SKM-1 treated with dmso at 0.1 percent for 144 hours (cell line): ENCODE results near the gene SRD5A1.

Experiments used
- DNase-seq: peaks from one replicate; lab custom pipeline; 2025; ENCODE audit not compliant: unreplicated experiment; lab: John Stamatoyannopoulos, UW

The SRD5A1 gene

DNA sequence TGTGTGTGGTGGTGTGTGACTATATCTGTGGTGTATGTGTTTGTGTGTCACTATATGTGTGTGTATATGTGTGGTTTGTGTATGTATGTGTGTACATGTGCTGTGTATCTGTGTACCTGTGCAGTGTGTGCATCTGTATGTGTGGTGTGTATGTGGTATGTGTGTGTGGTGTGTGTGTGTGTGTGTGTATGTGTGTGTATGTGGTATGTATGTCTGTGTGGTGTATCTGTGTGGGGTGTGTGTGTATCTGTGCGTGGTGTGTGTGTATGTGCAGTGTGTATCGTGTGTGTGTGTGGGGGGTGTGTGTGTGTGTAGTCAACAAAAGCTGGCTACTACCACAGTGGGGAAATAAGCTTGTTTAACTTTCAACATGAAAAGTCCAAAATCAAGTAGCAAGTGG lies 48.4 kb downstream of the SRD5A1 start:
- no peak for DNase-seq

- DNase-seq: no peak
Measured at GRCh38 chr5:6682239-6682638, 49.0 kb downstream of the SRD5A1 start.

GRCh38 chr5:6683241-6683640 lies 50.0 kb downstream of the SRD5A1 start:
- DNase-seq: no peak

DNA sequence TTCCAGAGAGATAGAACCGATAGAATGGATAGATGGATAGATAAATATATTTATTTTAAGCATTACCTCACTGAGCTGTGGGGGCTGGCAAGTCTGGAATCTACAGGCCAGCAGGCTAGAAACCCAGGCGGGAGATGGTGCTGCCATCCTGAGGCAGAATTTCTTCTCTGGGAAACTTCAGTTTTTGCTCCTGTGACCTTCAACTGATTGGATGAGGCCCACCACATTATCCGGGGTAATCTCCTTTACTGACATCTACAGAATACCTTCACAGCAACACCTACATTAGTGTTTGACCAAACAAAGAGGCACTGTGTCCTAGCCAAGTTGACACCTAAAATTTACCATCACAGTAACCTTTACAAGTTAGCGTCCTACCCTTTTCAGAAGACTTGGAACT lies 50.8 kb downstream of the SRD5A1 start:
- no peak for DNase-seq

GRCh38 chr5:6686501-6686900 lies 53.3 kb downstream of the SRD5A1 start:
- DNase-seq: no peak

DNA sequence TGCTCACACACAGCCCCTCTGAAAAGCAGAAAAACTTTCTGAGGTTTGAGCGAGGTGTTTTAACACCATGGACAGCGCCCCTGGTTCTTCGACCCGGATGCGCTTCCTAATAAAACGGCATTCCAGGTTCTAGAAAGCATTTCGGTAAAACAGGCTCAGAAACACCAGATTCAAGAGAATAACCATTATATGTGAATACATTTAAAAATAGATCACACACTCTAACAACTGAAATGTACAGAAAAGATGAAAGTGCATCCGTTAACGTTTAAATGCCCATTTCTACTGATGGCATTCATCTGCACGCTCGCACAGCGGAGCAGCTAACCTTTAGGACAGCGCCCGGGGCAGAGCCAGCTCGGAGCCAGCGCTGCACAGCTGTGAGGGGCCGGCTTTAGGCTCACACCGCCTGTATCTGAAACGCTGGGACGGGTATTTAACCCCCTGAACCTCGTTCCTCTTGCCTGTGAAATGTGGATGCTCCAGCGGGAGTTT lies 53.7 kb downstream of the SRD5A1 start:
- DNase-seq: no peak

DNA sequence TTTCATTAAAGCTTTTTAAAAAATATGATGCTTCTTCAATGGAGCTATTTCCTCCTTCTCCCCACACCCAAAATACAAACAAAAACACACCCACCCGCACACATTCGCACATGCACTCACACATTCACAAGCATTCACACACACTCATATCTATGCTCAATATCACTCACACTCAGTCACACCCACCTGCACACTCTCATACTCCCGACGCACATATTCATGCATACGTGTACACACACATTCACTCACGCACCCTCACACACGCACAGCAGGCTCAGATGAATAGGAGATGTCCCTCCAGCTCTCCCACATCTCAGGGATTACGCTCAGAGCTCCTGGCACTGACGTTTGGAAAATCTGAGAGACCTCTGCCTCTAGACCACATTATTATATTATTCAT lies 54.3 kb downstream of the SRD5A1 start:
- DNase-seq: no peak

GRCh38 chr5:6692906-6693305 lies 59.7 kb downstream of the SRD5A1 start:
- DNase-seq: no peak

GRCh38 chr5:6698696-6699095 lies 65.5 kb downstream of the SRD5A1 start:
- no peak for DNase-seq

- no peak for DNase-seq
Measured at GRCh38 chr5:6699357-6699756, 66.1 kb downstream of the SRD5A1 start.

- no peak for DNase-seq
Measured at GRCh38 chr5:6700074-6700684, 66.9 kb downstream of the SRD5A1 start.

- no peak for DNase-seq
Measured at GRCh38 chr5:6700685-6701355, 67.6 kb downstream of the SRD5A1 start.

DNA sequence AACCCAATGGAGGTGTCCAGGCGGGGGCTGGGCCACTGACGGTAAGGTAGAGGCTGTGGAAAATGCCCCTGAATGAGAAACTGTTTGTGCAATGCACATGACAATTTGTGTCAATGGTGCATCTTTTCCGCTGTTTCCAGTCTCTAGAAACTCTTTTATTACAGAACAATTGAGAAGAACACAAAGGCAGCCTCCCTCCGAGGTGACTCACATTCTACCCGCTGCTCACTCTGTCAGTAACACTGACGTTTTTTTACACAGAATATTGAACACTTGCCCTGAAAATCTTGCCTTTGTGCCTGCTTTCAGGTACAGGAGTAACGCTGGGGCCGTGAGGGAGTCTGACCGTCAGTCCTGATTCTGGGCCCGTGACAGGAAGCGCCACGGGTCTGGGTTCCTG lies 68.3 kb downstream of the SRD5A1 start:
- no peak for DNase-seq

- DNase-seq: no peak
Measured at GRCh38 chr5:6702633-6703032, 69.4 kb downstream of the SRD5A1 start.

GRCh38 chr5:6703806-6704205 lies 70.6 kb downstream of the SRD5A1 start:
- peak; percentile 4 for DNase-seq

DNA sequence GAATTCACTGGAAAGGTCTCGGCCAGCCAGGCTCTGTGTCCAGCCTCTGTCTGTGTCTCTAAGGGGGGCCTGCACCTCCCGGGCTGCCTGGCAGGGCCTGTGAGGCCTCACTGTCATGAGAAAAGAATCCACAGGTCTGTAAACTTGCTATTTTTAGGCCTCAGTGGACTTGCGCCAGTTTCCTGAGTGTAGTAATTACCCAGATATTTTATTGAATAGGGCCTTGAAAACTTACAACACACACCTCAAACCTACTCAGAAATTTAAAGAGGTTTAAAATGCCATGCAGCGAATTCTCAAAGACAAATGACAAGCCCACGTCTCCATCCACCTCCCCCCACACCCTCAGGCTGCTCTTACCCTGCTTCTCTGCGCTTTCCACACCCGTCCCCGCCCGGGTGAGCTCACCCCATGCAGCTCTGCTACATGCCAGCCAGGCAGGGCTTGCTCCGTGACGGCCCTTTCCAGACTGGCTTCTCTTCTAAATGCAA lies 71.2 kb downstream of the SRD5A1 start:
- no peak for DNase-seq

DNA sequence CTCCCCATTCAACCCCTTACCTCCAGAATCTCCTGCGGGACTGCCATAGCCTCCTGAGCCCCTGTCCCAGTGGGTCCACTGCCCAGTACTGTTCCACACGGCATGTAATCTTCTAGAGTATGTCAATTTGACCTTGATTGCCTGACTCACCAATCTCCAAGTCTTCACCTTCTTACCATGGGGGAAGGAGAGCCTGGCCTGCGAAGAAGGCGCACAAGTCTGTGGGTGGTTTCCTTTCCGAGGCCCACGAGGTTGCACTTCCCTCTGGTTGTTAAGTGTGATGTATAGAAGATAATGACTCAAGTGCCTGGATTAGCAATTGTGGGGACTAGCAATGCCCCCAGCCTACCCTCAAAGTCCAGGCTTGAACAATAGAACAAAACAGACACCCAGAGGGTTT lies 71.8 kb downstream of the SRD5A1 start:
- DNase-seq: no peak

- no peak for DNase-seq
Measured at GRCh38 chr5:6705959-6706358, 72.7 kb downstream of the SRD5A1 start.

- no peak for DNase-seq
Measured at GRCh38 chr5:6707852-6708251, 74.6 kb downstream of the SRD5A1 start.

DNA sequence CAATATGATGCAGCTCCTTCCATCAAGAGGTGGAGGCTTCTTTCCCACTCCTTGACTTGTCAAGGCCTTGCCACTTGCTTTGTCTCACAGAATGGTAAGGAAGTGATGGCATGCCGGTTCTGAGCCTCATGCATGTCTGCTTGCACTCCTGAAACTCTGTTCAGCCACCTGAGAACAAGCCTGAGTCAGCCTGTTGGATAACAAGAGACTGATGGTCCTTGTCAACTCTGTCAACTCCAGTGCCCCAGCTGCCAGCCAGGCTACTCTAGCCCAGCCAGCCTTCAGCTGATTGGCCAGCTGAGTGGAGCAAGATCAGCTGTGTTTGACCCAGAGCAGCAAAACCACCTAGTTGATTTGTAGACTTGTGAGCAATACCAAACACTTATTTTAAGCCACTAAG lies 75.6 kb downstream of the SRD5A1 start:
- DNase-seq: no peak

GRCh38 chr5:6710070-6710469 lies 76.8 kb downstream of the SRD5A1 start:
- no peak for DNase-seq

- no peak for DNase-seq
Measured at GRCh38 chr5:6710551-6711318, 77.5 kb downstream of the SRD5A1 start.
